ENCODE measurements around the gene FBXW2.

FBXW2 gene

GRCh38 chr9:120783602-120784047 lies 9.6 kb downstream of the FBXW2 start:
- no peak overlapping the region for H3K4me3 ChIP-seq (ENCODE audit: low read length)
- no peak for DNase-seq (ENCODE audit: low read depth, low spot score)

DNA sequence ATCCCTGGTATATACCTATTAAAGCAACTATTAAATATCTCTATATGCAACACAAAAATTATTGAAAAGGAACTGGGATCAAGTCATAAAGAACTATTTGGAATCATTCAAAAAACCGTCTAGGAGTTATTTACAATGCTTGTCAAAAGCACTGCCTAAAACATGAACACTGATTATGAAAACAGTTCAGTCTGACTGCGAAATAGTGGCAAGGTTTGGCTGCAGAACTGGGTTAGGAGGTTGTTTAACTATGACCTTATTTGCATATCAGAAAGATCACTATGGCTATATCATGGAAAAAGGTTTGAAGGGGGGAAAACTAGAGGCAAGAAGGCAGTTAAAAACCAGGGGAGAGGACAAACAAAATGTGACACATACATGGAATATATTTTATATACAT lies 12.0 kb downstream of the FBXW2 start:
- no peak for DNase-seq (ENCODE audit: low read depth, low spot score)
- no peak overlapping the region for H3K4me3 ChIP-seq (ENCODE audit: low read length)

DNA sequence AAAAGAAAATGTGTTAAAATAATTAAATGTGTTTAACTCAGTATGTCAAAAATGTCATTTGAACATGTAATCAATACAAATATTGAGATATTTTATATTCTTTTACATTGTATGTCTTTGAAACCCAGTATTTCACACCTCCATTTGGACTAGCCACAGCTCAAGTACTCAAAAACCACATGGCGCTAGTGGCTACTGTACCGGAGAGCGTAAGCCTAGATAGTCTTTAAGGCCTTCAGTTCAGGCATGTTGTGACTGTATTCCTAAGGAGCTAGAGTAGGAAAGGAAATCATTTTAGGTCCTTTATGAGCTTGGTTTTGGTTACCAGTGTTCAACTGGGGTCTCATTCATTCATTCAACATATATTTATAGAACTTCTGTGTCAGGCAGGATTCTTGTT lies 12.8 kb downstream of the FBXW2 start:
- no peak for DNase-seq (ENCODE audit: low read depth, low spot score)
- H3K4me3 ChIP-seq (ENCODE audit: low read length), result no peak overlapping the region

GRCh38 chr9:120779227-120779626 lies 14.0 kb downstream of the FBXW2 start:
- no peak for DNase-seq (ENCODE audit: low read depth, low spot score)
- H3K4me3 ChIP-seq (ENCODE audit: low read length), result no peak overlapping the region

GRCh38 chr9:120778758-120779157 lies 14.5 kb downstream of the FBXW2 start:
- no peak overlapping the region for H3K4me3 ChIP-seq (ENCODE audit: low read length)
- no peak for DNase-seq (ENCODE audit: low read depth, low spot score)

DNA sequence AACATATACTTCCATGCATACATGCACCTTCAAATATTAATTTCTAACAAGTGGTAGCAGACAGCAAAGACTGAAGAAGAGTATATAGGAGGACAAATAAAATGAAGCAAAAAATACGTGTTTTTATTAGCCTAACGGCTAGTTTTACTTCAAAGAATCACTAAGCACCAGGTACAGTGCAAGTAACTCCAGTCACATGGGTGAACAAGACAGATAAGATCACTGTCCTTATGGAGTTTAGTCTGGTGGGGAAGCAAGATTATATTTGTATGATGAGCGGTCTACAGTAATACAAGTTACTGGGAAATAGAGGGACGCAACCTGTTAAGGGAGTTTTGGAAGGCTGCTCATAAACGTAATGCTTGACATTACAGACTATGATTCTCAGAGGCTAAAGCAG lies 16.0 kb downstream of the FBXW2 start:
- DNase-seq (ENCODE audit: low read depth, low spot score), result no peak
- no peak overlapping the region for H3K4me3 ChIP-seq (ENCODE audit: low read length)

DNA sequence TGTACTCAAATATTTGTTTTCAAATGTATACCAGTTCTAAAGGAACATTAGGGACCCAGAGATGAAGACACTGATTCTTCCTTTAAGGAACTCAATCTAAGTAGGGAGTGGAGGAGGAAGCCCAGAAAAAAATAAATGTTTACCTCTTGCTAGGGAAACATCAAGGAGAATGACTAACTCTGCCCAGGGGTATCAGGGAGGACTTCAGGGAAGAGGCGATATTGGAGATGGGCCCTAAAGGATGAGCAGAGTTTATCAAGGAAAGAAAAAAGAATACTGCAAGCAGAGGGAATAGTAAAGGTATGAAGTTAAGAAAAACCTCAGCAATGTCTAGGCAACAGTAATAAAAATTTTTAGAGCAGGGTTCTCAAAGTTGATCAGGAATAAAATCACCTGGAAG lies 16.4 kb downstream of the FBXW2 start:
- no peak for DNase-seq (ENCODE audit: low read depth, low spot score)
- no peak overlapping the region for H3K4me3 ChIP-seq (ENCODE audit: low read length)

DNA sequence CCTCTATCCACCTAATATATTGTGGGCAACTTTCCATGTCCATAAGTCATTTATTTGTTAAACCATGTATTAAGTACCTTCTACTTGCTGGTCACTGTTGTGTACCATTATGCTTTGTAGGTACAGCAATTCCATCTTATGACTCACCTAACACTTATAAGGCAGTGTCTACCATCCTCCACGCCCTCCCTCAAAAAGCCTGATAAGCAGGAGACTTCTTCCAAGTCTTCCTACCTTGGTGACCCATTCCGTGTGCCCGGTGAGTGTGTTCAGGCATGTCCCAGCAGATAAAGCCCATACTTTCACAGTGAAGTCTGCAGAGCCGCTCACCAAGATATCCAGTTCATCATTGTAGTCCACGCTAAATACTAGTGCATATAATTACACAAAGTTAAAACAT lies 17.4 kb downstream of the FBXW2 start:
- no peak for DNase-seq (ENCODE audit: low read depth, low spot score)
- no peak overlapping the region for H3K4me3 ChIP-seq (ENCODE audit: low read length)

- no peak overlapping the region for H3K4me3 ChIP-seq (ENCODE audit: low read length)
- no peak for DNase-seq (ENCODE audit: low read depth, low spot score)
Observed at GRCh38 chr9:120774719-120775118, 18.5 kb downstream of the FBXW2 start.

DNA sequence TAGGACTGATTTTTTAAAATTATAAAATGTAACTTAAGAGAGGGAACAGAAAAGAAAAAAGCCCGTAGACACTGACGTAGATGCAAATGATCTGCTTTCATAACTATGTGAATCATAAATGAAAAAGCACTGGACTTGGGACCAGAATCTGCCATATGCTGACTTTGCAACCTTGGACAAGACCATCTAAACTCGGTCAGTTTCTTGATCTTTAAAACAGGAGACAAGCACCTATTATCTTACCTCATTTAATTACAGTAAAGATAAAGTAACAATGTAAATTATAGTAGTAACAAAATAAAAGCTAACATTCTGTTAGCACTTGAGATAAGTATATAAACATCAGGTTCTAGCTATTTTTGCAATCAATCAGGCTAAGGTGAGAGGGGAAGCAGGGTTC lies 20.0 kb downstream of the FBXW2 start:
- H3K4me3 ChIP-seq (ENCODE audit: low read length), result no peak overlapping the region
- DNase-seq (ENCODE audit: low read depth, low spot score), result no peak

- H3K4me3 ChIP-seq (ENCODE audit: low read length), result no peak overlapping the region
- no peak for DNase-seq (ENCODE audit: low read depth, low spot score)
Observed at GRCh38 chr9:120770931-120771330, 22.3 kb downstream of the FBXW2 start.

- DNase-seq (ENCODE audit: low read depth, low spot score), result no peak
- no peak overlapping the region for H3K4me3 ChIP-seq (ENCODE audit: low read length)
Observed at GRCh38 chr9:120768886-120769285, 24.3 kb downstream of the FBXW2 start.

GRCh38 chr9:120768247-120768646 lies 25.0 kb downstream of the FBXW2 start:
- no peak for DNase-seq (ENCODE audit: low read depth, low spot score)
- no peak overlapping the region for H3K4me3 ChIP-seq (ENCODE audit: low read length)

GRCh38 chr9:120767451-120767850 lies 25.8 kb downstream of the FBXW2 start:
- no peak overlapping the region for H3K4me3 ChIP-seq (ENCODE audit: low read length)
- no peak for DNase-seq (ENCODE audit: low read depth, low spot score)

DNA sequence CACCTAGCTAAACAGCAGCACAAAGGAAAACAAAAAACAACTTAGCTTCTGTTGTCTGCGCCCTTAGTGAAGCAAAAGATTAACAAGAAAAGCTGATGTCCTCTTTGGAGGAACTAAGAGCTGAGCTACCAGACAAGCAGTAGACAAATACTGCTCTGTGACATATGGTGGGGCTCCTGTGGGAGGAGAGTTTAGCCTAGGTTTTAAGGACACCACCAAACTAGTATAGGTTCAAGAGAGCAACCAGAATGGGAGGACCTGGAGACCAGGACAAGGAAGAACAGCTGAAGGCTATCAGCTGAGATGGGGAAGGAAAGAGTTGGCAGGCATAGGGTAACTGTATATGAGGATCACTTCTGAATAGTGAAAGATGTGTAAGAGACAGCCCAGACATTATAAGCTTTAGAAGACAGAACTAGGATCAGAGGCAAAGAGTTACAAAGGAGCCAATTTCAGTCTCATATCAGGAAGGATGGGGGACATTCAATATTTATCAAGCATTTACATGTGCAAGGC lies 27.2 kb downstream of the FBXW2 start:
- H3K4me3 ChIP-seq (ENCODE audit: low read length), result no peak overlapping the region
- no peak for DNase-seq (ENCODE audit: low read depth, low spot score)

DNA sequence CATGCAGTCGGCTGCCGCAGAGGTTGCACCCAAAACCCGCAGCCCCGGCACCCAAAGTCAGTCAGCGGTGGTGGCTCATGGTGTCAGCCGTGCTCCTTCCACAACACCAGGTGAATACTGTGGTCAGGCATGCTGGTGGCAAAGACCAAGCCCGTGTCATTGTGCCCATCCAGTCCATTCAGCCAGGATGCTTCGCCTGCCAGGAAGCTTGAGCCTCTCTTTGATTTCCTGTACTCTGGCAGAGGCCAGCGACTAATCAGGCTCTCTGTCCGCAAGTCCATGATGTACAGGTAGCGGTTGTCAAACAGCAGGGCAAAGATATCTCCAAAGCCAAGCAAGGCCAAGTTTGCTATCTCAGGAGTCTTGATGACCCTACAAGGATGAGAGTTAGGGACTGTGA lies 28.7 kb downstream of the FBXW2 start:
- no peak overlapping the region for H3K4me3 ChIP-seq (ENCODE audit: low read length)
- DNase-seq (ENCODE audit: low read depth, low spot score), result no peak

- H3K4me3 ChIP-seq (ENCODE audit: low read length), result no peak overlapping the region
- no peak for DNase-seq (ENCODE audit: low read depth, low spot score)
Observed at GRCh38 chr9:120761006-120761405, 32.2 kb downstream of the FBXW2 start.

GRCh38 chr9:120759755-120760400 lies 33.3 kb downstream of the FBXW2 start:
- DNase-seq (ENCODE audit: low read depth, low spot score), result no peak

DNA sequence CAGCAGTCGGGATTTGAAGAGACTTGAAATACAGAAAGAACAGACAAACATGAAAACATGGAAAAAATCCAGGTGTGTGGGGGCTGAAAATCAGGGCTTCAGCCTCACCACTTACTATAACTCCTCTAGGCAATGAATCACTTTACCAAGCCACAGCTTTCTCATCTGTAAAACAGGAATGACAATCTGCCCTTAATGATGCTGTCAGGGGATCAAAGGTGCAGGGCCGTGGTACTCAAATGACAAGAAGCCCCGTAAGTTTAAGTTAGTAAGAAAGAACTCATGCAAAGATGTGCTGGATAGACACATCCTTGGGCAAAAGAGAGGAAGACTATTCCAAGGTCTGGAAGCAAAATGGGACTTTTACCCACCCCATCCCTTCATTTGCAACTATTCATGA lies 34.7 kb downstream of the FBXW2 start:
- DNase-seq (ENCODE audit: low read depth, low spot score), result no peak
- H3K4me3 ChIP-seq (ENCODE audit: low read length), result no peak overlapping the region

More at GRCh38 chr9:120759755-120760400, 33.3 kb downstream of the FBXW2 start:
- H3K4me3 ChIP-seq (ENCODE audit: low read length), result no peak overlapping the region

GRCh38 chr9:120757026-120757913 lies 35.9 kb downstream of the FBXW2 start:
- H3K4me3 ChIP-seq (ENCODE audit: low read length), result no peak overlapping the region
- DNase-seq (ENCODE audit: low read depth, low spot score), result no peak

Measured in Jurkat, Clone E6-1 (cell line).